Cardiac muscle cell (in vitro differentiated cells and primary cell): ENCODE results near the gene TSPAN11. TPM values are rescaled to one million over a fixed set of nuclear protein-coding genes. Genes with fewer than 3 reads are reported as not detected.

Experiments
- DNase-seq, 2 donors: peaks; one replicate each; pipeline versions ENCODE4 v3.0.0 to v3.0.0-alpha.2; 2010 to 2017; ENCODE audit warnings: low read depth in 1 of 2, low spot score in 1 of 2
- H3K27ac ChIP-seq: fragments of 200-600 bp; sonication (generic); 2 replicates; pipeline ENCODE4 v1.5.1; 2016
- H3K27me3 ChIP-seq: fragments of 200-600 bp; sonication (generic); 2 replicates; pipeline ENCODE4 v1.6.0; 2016; ENCODE audit warnings: control low read depth
- H3K36me3 ChIP-seq: fragments of 200-600 bp; sonication (generic); 2 replicates; pipeline ENCODE4 v1.5.1; 2016; ENCODE audit warnings: control low read depth
- H3K4me1 ChIP-seq: fragments of 200-600 bp; sonication (generic); 2 replicates; pipeline ENCODE4 v1.8.1; 2017; ENCODE audit warnings: low read depth, mild to moderate bottlenecking, mixed run types
- H3K4me3 ChIP-seq: fragments of 200-600 bp; sonication (generic); 2 replicates; pipeline ENCODE4 v1.5.1; 2016; ENCODE audit warnings: mild to moderate bottlenecking
- H3K9me3 ChIP-seq: fragments of 200-600 bp; sonication (generic); 2 replicates; pipeline ENCODE4 v1.5.1; 2017; ENCODE audit warnings: low read depth, mild to moderate bottlenecking, control low read depth
- polyA plus RNA-seq: library from polyadenylated mRNA; unstranded; fragments of >200 nt; fragmentation: Nextera tagmentation; extraction: Ambion mirVana; gene quantifications from 2 replicates; pipeline ENCODE4 v1.2.1, GENCODE V29; 2016
- total RNA-seq: library from RNA; depleted of rRNA; stranded (reverse); fragments of >200 nt; gene quantifications from 2 replicates; pipeline ENCODE4 v1.2.3, GENCODE V29; 2016
- TF ChIP-seq, protein P1 (sequence below): IDR thresholded peaks from 2 replicates; pipeline ENCODE4 v1.5.1; 2012; ENCODE audit warnings: low read depth, mild to moderate bottlenecking, low read length

The TSPAN11 gene
- total and polyA plus RNA-seq, 2 experiments from 2014 or later = 11.1 to 26.1 TPM

GRCh38 chr12:31002361-31002725 is 75.8 kb downstream of the TSPAN11 start:
- Histone ChIP-seq H3K9me3 (no peaks in the 10 kb centered on the region), H3K4me3 (no peak overlapping the region), H3K27me3 (no peaks in the 10 kb centered on the region), H3K27ac (no peak overlapping the region), H3K36me3 (no peaks in the 10 kb centered on the region), H3K4me1 (no peaks in the 10 kb centered on the region)
- no peak for DNase-seq
- TF ChIP-seq, protein P1, sequence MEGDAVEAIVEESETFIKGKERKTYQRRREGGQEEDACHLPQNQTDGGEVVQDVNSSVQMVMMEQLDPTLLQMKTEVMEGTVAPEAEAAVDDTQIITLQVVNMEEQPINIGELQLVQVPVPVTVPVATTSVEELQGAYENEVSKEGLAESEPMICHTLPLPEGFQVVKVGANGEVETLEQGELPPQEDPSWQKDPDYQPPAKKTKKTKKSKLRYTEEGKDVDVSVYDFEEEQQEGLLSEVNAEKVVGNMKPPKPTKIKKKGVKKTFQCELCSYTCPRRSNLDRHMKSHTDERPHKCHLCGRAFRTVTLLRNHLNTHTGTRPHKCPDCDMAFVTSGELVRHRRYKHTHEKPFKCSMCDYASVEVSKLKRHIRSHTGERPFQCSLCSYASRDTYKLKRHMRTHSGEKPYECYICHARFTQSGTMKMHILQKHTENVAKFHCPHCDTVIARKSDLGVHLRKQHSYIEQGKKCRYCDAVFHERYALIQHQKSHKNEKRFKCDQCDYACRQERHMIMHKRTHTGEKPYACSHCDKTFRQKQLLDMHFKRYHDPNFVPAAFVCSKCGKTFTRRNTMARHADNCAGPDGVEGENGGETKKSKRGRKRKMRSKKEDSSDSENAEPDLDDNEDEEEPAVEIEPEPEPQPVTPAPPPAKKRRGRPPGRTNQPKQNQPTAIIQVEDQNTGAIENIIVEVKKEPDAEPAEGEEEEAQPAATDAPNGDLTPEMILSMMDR = no peak

DNA sequence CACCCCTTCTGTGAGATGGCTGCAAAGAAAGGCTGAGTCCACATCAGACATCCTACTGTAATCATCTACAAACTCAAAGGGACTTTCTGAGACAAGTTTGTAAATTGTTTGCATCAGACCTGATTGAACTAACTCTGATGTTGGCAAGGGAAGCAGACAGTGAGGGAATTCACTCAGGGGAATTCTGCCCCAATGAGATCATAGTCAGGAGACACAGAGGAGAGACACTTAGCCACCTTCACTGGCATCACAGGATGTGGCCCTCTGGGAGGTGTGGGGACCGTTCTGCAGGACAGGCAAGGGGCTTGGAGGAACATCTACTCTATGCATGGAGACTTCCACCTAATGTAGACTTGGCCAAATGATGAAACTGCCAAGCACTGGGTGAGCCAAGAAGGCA is 76.5 kb downstream of the TSPAN11 start:
- H3K36me3 ChIP-seq = no peaks in the 10 kb centered on the region
- no peaks in the 10 kb centered on the region for H3K9me3 ChIP-seq
- no peak overlapping the region for H3K27ac ChIP-seq
- no peaks in the 10 kb centered on the region for H3K27me3 ChIP-seq
- TF ChIP-seq, protein P1 = no peak
- no peaks in the 10 kb centered on the region for H3K4me1 ChIP-seq
- no peak for DNase-seq
- no peak overlapping the region for H3K4me3 ChIP-seq

DNA sequence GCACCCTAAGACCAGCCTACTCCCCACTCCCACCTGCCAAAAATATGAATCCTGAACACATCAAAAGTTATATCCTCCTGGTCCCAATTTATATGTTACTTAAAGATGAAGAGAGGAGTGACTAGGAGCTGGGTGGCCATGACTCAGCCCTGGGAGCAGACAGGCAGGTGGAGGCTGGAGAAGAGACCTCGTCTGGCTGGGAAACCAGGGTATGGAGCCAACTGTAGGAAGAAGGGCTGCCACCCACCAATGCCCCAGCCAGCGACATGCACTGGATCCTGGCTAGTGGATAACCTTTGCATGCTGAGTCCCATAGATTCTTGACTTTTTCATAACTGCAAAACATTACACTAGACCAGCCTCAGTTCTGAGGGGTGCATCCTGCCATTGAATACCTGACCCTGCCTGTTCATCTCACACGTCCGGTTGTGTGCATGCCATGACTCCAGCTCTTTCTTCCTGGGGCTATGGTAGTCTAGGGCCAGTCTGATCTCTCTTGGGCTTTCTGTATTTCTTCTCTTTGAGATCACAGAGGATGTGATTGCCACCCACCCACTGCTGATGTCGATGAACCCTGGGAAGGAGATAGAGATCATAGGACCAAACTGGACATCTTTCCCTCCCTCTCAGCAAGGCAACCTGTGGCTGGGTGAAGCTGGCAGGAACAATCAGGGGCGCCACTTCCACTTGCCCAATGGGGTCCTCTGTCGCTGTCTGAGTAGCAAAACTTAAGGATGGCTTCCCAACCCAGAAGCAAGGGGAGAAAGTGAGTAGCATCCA is 77.5 kb downstream of the TSPAN11 start:
- TF ChIP-seq, protein P1 = no peak
- H3K27ac ChIP-seq = no peak overlapping the region
- H3K4me1 ChIP-seq = no peaks in the 10 kb centered on the region
- no peaks in the 10 kb centered on the region for H3K9me3 ChIP-seq
- no peak overlapping the region for H3K4me3 ChIP-seq
- H3K36me3 ChIP-seq = no peaks in the 10 kb centered on the region
- DNase-seq = no peak
- H3K27me3 ChIP-seq = no peaks in the 10 kb centered on the region

GRCh38 chr12:31004666-31005065 is 78.1 kb downstream of the TSPAN11 start:
- DNase-seq = no peak
- H3K36me3 ChIP-seq = no peaks in the 10 kb centered on the region
- no peaks in the 10 kb centered on the region for H3K27me3 ChIP-seq
- H3K4me1 ChIP-seq = no peaks in the 10 kb centered on the region
- TF ChIP-seq, protein P1 = no peak
- no peak overlapping the region for H3K4me3 ChIP-seq
- no peak overlapping the region for H3K27ac ChIP-seq
- H3K9me3 ChIP-seq = no peaks in the 10 kb centered on the region

DNA sequence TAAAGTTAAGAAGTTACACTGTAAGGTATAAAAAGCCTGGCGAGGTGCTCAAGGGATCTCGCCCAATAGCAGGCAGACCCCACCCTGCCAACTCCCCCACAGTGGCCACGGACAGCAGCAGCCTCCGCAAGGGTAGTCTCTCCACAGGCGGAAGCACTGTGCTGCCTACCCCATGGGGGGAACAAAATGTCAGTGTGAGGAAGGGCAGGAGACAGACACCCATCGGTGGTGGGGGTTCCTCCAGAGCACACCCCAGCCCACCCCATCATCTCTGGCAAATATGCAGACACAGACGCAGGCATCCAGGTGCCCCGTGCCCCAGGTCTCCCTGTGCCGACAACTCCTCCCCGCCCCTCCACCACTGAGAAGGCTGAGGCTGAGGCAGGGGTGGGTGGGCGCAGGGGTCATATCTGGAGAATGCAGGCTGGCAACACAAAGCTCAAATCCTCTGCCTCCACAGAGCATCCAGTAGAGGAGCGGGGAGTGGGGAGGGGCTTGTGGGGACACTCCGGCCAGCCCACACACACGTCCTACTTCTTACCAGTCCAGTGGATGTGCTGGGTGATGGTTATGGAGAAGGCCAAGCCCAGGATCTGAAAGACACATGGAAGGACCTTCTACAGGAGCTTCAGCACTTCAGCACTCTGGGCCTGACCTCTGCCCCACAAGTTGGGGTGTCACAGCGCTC is 78.9 kb downstream of the TSPAN11 start:
- DNase-seq = no peak
- Histone ChIP-seq H3K4me3 (no peak overlapping the region), H3K27me3 (no peaks in the 10 kb centered on the region), H3K27ac (no peak overlapping the region), H3K36me3 (no peaks in the 10 kb centered on the region), H3K9me3 (no peaks in the 10 kb centered on the region), H3K4me1 (no peaks in the 10 kb centered on the region)
- TF ChIP-seq, protein P1 = no peak
